Dedifferentiated amniotic fluid mesenchymal stem cell (primary cell): Measurements from ENCODE around the gene OLIG3.

Experiments used
- DNase-seq: peaks from one replicate; pipeline ENCODE4 v3.0.0-alpha.2; 2016; ENCODE audit errors: extremely low spot score

OLIG3 gene

GRCh38 chr6:137471497-137471896 lies 22.7 kb downstream of the OLIG3 start:
- DNase-seq: no peak

GRCh38 chr6:137467211-137467610 lies 27.0 kb downstream of the OLIG3 start:
- no peak for DNase-seq

GRCh38 chr6:137465378-137466009 lies 28.7 kb downstream of the OLIG3 start:
- no peak for DNase-seq

GRCh38 chr6:137452333-137452894 lies 41.8 kb downstream of the OLIG3 start:
- no peak for DNase-seq

GRCh38 chr6:137443901-137444300 lies 50.3 kb downstream of the OLIG3 start:
- no peak for DNase-seq
